Fibroblast of skin of back (primary cell): ENCODE data around the gene NTM.

Source experiments
- DNase-seq: peaks from one replicate; pipeline ENCODE4 v3.0.0-alpha.2; 2013

NTM gene

GRCh38 chr11:132244846-132245245 lies 874.4 kb downstream of the NTM start:
- DNase-seq = no peak

- DNase-seq = no peak
Measured at GRCh38 chr11:132245403-132246385, 875.3 kb downstream of the NTM start.

GRCh38 chr11:132248580-132248979 lies 878.2 kb downstream of the NTM start:
- DNase-seq = no peak

- DNase-seq = no peak
Measured at GRCh38 chr11:132249256-132249655, 878.8 kb downstream of the NTM start.

GRCh38 chr11:132251061-132251460 lies 880.6 kb downstream of the NTM start:
- no peak for DNase-seq

GRCh38 chr11:132253469-132254264 lies 883.3 kb downstream of the NTM start:
- no peak for DNase-seq

GRCh38 chr11:132254906-132255305 lies 884.5 kb downstream of the NTM start:
- peak; percentile 21 for DNase-seq

GRCh38 chr11:132256528-132257279 lies 886.3 kb downstream of the NTM start:
- DNase-seq = no peak

GRCh38 chr11:132257871-132258270 lies 887.5 kb downstream of the NTM start:
- DNase-seq = no peak

GRCh38 chr11:132258875-132259274 lies 888.5 kb downstream of the NTM start:
- peak; percentile 69 for DNase-seq

- no peak for DNase-seq
Measured at GRCh38 chr11:132260636-132261035, 890.2 kb downstream of the NTM start.

GRCh38 chr11:132263241-132263640 lies 892.8 kb downstream of the NTM start:
- no peak for DNase-seq

- no peak for DNase-seq
Measured at GRCh38 chr11:132263875-132264274, 893.5 kb downstream of the NTM start.

- no peak for DNase-seq
Measured at GRCh38 chr11:132264616-132265015, 894.2 kb downstream of the NTM start.

GRCh38 chr11:132278801-132279574 lies 908.6 kb downstream of the NTM start:
- peak; percentile 84 for DNase-seq

- no peak for DNase-seq
Measured at GRCh38 chr11:132284048-132284447, 913.6 kb downstream of the NTM start.

GRCh38 chr11:132284611-132285010 lies 914.2 kb downstream of the NTM start:
- no peak for DNase-seq

- no peak for DNase-seq
Measured at GRCh38 chr11:132285631-132286030, 915.2 kb downstream of the NTM start.

- no peak for DNase-seq
Measured at GRCh38 chr11:132286106-132286505, 915.7 kb downstream of the NTM start.

- no peak for DNase-seq
Measured at GRCh38 chr11:132288036-132288435, 917.6 kb downstream of the NTM start.

- DNase-seq = no peak
Measured at GRCh38 chr11:132289590-132290256, 919.3 kb downstream of the NTM start.
